ENCODE results near the gene LRRC32. TPM values are rescaled to one million over a fixed set of nuclear protein-coding genes. Genes with fewer than 3 reads are reported as not detected.

The LRRC32 gene
- total RNA-seq, 1 experiment from 2014 or later: 0.27 TPM

GRCh38 chr11:76655501-76656049 is 15.0 kb downstream of the LRRC32 start:
- intact Hi-C loops (cut with micrococcal nuclease; ENCODE audit: unreplicated experiment): no loop called here
- DNase-seq: peak in 1 of 2 experiments; percentile 26
- H3K36me3 Mint-ChIP-seq (ENCODE audit: insufficient read depth, unreplicated experiment): no peaks in the 10 kb centered on the region
- H3K9me3 Mint-ChIP-seq (ENCODE audit: unreplicated experiment): no peaks in the 10 kb centered on the region
- H3K36me3 ChIP-seq (ENCODE audit: control insufficient read depth, insufficient read depth, low read length): no peaks in the 10 kb centered on the region
- H3K27me3 Mint-ChIP-seq (ENCODE audit: insufficient read depth, unreplicated experiment): no peaks in the 10 kb centered on the region
- no peak for TF ChIP-seq CTCF (IDR thresholded peaks at IDR 0.05; ENCODE audit: insufficient read depth in 1 of 2, low read depth in 1 of 2, low read length in 1 of 2, severe bottlenecking in 1 of 2, unreplicated experiment in 1 of 2)
- H3K4me1 Mint-ChIP-seq (ENCODE audit: low read depth, unreplicated experiment): no peaks in the 10 kb centered on the region
- no peaks in the 10 kb centered on the region for H3K4me1 ChIP-seq
- no TSS peak for BruUV-seq (replicated peaks)
- no peak overlapping the region for H3K4me3 ChIP-seq (ENCODE audit: low read depth, low read length)
- POLR2A ChIA-PET: no interaction called here
- CTCF ChIA-PET: no interaction called here
- no peaks in the 10 kb centered on the region for H3K27me3 ChIP-seq (replicated peaks; ENCODE audit: control insufficient read depth, insufficient read depth, low read length)
- H3K4me3 Mint-ChIP-seq (ENCODE audit: unreplicated experiment): no peak overlapping the region
- no peaks in the 10 kb centered on the region for H3K9me3 ChIP-seq
- H3K27ac Mint-ChIP-seq (ENCODE audit: unreplicated experiment): no peak overlapping the region

GRCh38 chr11:76654980-76655379 is 15.6 kb downstream of the LRRC32 start:
- no peak for TF ChIP-seq CTCF (IDR thresholded peaks at IDR 0.05; ENCODE audit: insufficient read depth in 1 of 2, low read depth in 1 of 2, low read length in 1 of 2, severe bottlenecking in 1 of 2, unreplicated experiment in 1 of 2)
- H3K4me1 ChIP-seq: no peaks in the 10 kb centered on the region
- Mint-ChIP-seq H3K27me3 (ENCODE audit: insufficient read depth, unreplicated experiment) (no peaks in the 10 kb centered on the region), H3K9me3 (ENCODE audit: unreplicated experiment) (no peaks in the 10 kb centered on the region), H3K27ac (ENCODE audit: unreplicated experiment) (no peak overlapping the region), H3K4me3 (ENCODE audit: unreplicated experiment) (no peak overlapping the region), H3K4me1 (ENCODE audit: low read depth, unreplicated experiment) (no peaks in the 10 kb centered on the region), H3K36me3 (ENCODE audit: insufficient read depth, unreplicated experiment) (no peaks in the 10 kb centered on the region)
- BruUV-seq (replicated peaks): no TSS peak
- intact Hi-C loops (cut with micrococcal nuclease; ENCODE audit: unreplicated experiment): no loop called here
- CTCF ChIA-PET: no interaction called here
- no peaks in the 10 kb centered on the region for H3K36me3 ChIP-seq (ENCODE audit: control insufficient read depth, insufficient read depth, low read length)
- H3K27me3 ChIP-seq (replicated peaks; ENCODE audit: control insufficient read depth, insufficient read depth, low read length): no peaks in the 10 kb centered on the region
- peak in 1 of 2 experiments; percentile 31 for DNase-seq
- H3K9me3 ChIP-seq: no peaks in the 10 kb centered on the region
- POLR2A ChIA-PET: no interaction called here
- no peak overlapping the region for H3K4me3 ChIP-seq (ENCODE audit: low read depth, low read length)

DNA sequence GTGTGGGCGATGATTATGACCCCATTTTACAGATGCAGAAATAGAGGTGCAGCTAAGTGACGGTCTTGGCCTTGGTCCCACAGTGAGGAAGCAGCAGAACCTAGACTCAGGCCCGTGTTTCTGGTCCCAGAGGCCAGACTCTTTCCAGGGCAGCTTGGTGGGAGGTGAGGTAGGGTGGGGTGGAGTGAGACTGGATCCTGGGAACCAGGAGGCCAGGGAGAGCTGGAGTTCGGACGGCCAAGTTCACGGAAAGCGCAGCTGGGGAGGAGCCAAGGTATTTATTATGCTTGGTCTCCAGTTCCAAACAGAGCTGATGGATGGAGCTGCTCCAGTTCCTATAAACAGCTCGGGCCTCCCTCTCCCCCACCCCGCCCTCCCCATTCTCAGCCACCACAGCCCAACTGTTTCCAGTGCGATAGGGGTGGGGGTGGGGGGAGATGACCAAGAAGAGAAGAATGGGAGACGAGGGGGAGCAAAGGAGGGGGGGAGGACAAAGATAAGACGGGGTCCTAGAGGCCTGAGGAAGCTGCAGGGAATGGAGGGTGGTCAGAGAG is 16.2 kb downstream of the LRRC32 start:
- Histone ChIP-seq H3K27me3 (replicated peaks; ENCODE audit: control insufficient read depth, insufficient read depth, low read length) (no peaks in the 10 kb centered on the region), H3K36me3 (ENCODE audit: control insufficient read depth, insufficient read depth, low read length) (no peaks in the 10 kb centered on the region), H3K4me3 (ENCODE audit: low read depth, low read length) (no peak overlapping the region), H3K4me1 (no peaks in the 10 kb centered on the region), H3K9me3 (no peaks in the 10 kb centered on the region)
- Mint-ChIP-seq H3K4me1 (ENCODE audit: low read depth, unreplicated experiment) (no peaks in the 10 kb centered on the region), H3K4me3 (ENCODE audit: unreplicated experiment) (no peak overlapping the region), H3K27me3 (ENCODE audit: insufficient read depth, unreplicated experiment) (no peaks in the 10 kb centered on the region), H3K36me3 (ENCODE audit: insufficient read depth, unreplicated experiment) (no peaks in the 10 kb centered on the region), H3K9me3 (ENCODE audit: unreplicated experiment) (no peaks in the 10 kb centered on the region), H3K27ac (ENCODE audit: unreplicated experiment) (no peak overlapping the region)
- CTCF ChIA-PET: no interaction called here
- POLR2A ChIA-PET: no interaction called here
- peak in 1 of 2 experiments; percentile 34 for DNase-seq
- TF ChIP-seq CTCF (IDR thresholded peaks at IDR 0.05; ENCODE audit: insufficient read depth in 1 of 2, low read depth in 1 of 2, low read length in 1 of 2, severe bottlenecking in 1 of 2, unreplicated experiment in 1 of 2): no peak
- intact Hi-C loops (cut with micrococcal nuclease; ENCODE audit: unreplicated experiment): no loop called here
- BruUV-seq (replicated peaks): no TSS peak

All from Caco-2 (cell line).